GM23338 (cell line): ENCODE data around the gene BCL2L14. TPM values are rescaled to one million over a fixed set of nuclear protein-coding genes. Genes with fewer than 3 reads are reported as not detected.

Experiments
- ATAC-seq: fragments of 200-7000 bp; cut with Tn5 transposase; 3 replicates; pipeline ENCODE4 v1.9.1; 2020
- DNase-seq: peaks from one replicate; pipeline ENCODE4 v3.0.0-alpha.2; 2015; ENCODE audit warnings: low spot score
- H2AFZ ChIP-seq: fragments of 200-600 bp; sonication (generic); 2 replicates; pipeline ENCODE4 v1.8.0; 2016; ENCODE audit warnings: antibody characterized with exemption, mild to moderate bottlenecking, moderate library complexity
- H3F3A ChIP-seq: fragments of 200-600 bp; sonication (generic); replicated peaks from 2 replicates; pipeline ENCODE4 v1.8.0; 2017; ENCODE audit warnings: antibody characterized with exemption, mixed run types, low read depth
- H3K27ac ChIP-seq: fragments of 200-600 bp; sonication (generic); 2 replicates; pipeline ENCODE4 v1.6.1; 2016; ENCODE audit warnings: low read depth
- H3K27me3 ChIP-seq: fragments of 200-600 bp; sonication (generic); 2 replicates; pipeline ENCODE4 v1.8.0; 2016; ENCODE audit warnings: mild to moderate bottlenecking, mixed run types, moderate library complexity; ENCODE audit not compliant: insufficient read depth
- H3K36me3 ChIP-seq: fragments of 200-600 bp; sonication (generic); 2 replicates; pipeline ENCODE4 v1.8.0; 2016; ENCODE audit warnings: mild to moderate bottlenecking; ENCODE audit not compliant: insufficient read depth
- H3K4me1 ChIP-seq: fragments of 200-600 bp; sonication (generic); 2 replicates; pipeline ENCODE4 v1.8.0; 2016; ENCODE audit warnings: mild to moderate bottlenecking, moderate library complexity; ENCODE audit not compliant: insufficient read depth
- H3K4me2 ChIP-seq: fragments of 200-600 bp; sonication (generic); 2 replicates; pipeline ENCODE4 v1.7.1; 2017; ENCODE audit warnings: mixed run types
- H3K4me3 ChIP-seq: fragments of 200-600 bp; sonication (generic); 2 replicates; pipeline ENCODE4 v1.6.1; 2016; ENCODE audit warnings: mixed run types
- H3K79me2 ChIP-seq: fragments of 200-600 bp; sonication (generic); replicated peaks from 2 replicates; pipeline ENCODE4 v1.8.0; 2017; ENCODE audit warnings: mild to moderate bottlenecking; ENCODE audit not compliant: insufficient read depth
- H3K9me2 ChIP-seq: fragments of 200-600 bp; sonication (generic); 2 replicates; pipeline ENCODE4 v1.8.0; 2017; ENCODE audit not compliant: insufficient read depth
- H4K20me1 ChIP-seq: fragments of 200-600 bp; sonication (generic); replicated peaks from 2 replicates; pipeline ENCODE4 v1.8.0; 2017; ENCODE audit warnings: mild to moderate bottlenecking; ENCODE audit not compliant: insufficient read depth
- H3K27ac Mint-ChIP-seq: 2 replicates; pipeline ENCODE4 v1.8.0; 2020; ENCODE audit warnings: inconsistent platforms, mild to moderate bottlenecking, moderate library complexity, mixed read lengths
- H3K27me3 Mint-ChIP-seq: 3 replicates; pipeline ENCODE4 v1.8.0; 2022; ENCODE audit warnings: low read depth, mild to moderate bottlenecking, moderate library complexity, mixed read lengths, inconsistent platforms; ENCODE audit not compliant: insufficient read depth, poor library complexity
- H3K36me3 Mint-ChIP-seq: 3 replicates; pipeline ENCODE4 v1.8.0; 2021; ENCODE audit warnings: low read depth, mild to moderate bottlenecking, inconsistent platforms, moderate library complexity, mixed read lengths
- H3K4me1 Mint-ChIP-seq: 3 replicates; pipeline ENCODE4 v1.8.0; 2020; ENCODE audit warnings: mild to moderate bottlenecking, inconsistent platforms, mixed read lengths
- H3K4me3 Mint-ChIP-seq: 3 replicates; pipeline ENCODE4 v1.8.0; 2021; ENCODE audit warnings: moderate library complexity, mild to moderate bottlenecking, inconsistent platforms, mixed read lengths
- H3K9me3 Mint-ChIP-seq: 3 replicates; pipeline ENCODE4 v1.8.0; 2020; ENCODE audit warnings: moderate library complexity, mild to moderate bottlenecking, inconsistent platforms, mixed read lengths
- EZH2 ChIP-seq: fragments of 200-600 bp; sonication (generic); IDR thresholded peaks from one replicate; pipeline ENCODE4 v1.8.0; 2017; ENCODE audit warnings: antibody characterized with exemption, mild to moderate bottlenecking, low read depth; ENCODE audit not compliant: unreplicated experiment
- EZH2phosphoT487 ChIP-seq: fragments of 200-600 bp; sonication (generic); IDR thresholded peaks from one replicate; pipeline ENCODE4 v1.8.1; 2018; ENCODE audit warnings: antibody characterized with exemption; ENCODE audit not compliant: unreplicated experiment
- JUNB ChIP-seq: IDR thresholded peaks from one replicate; pipeline ENCODE4 v1.6.1; 2016; ENCODE audit warnings: antibody characterized with exemption; ENCODE audit not compliant: unreplicated experiment
- NANOG ChIP-seq: IDR thresholded peaks from 2 replicates; pipeline ENCODE4 v1.6.1; 2016; ENCODE audit warnings: antibody characterized with exemption, borderline replicate concordance
- STAT1 ChIP-seq: IDR thresholded peaks from one replicate; pipeline ENCODE4 v1.6.1; 2016; ENCODE audit warnings: antibody characterized with exemption; ENCODE audit not compliant: unreplicated experiment
- ZNF114 ChIP-seq: fragments of 250-450 bp; sonication (Bioruptor Pico); IDR thresholded peaks from 2 replicates; pipeline ENCODE4 v1.5.0; 2020; ENCODE audit warnings: mild to moderate bottlenecking, moderate library complexity
- ZNF331 ChIP-seq: fragments of 250-450 bp; sonication (Bioruptor Pico); IDR thresholded peaks from 2 replicates; pipeline ENCODE4 v1.5.0; 2020; ENCODE audit warnings: low read depth, mild to moderate bottlenecking, moderate library complexity
- polyA plus RNA-seq: library from polyadenylated mRNA; unstranded; fragments of >200 nt; fragmentation: Nextera tagmentation; extraction: Ambion mirVana; gene quantifications from 2 replicates; pipeline ENCODE4 v1.2.1, GENCODE V29; 2016
- total RNA-seq: library from RNA; depleted of rRNA; stranded (reverse); fragments of >200 nt; shearing (Covaris generic); gene quantifications from 2 replicates; pipeline ENCODE4 v1.2.3, GENCODE V29; 2014
- TF ChIP-seq, protein P1 (sequence below): IDR thresholded peaks from one replicate; pipeline ENCODE4 v1.6.1; 2018; ENCODE audit warnings: antibody characterized with exemption; ENCODE audit not compliant: unreplicated experiment
- TF ChIP-seq, protein P2 (sequence below), 2 experiments: fragments of 200-600 bp in 1 of 2; sonication (generic) in 1 of 2; conservative IDR thresholded peaks; 2 replicates each; pipeline versions ENCODE4 v1.5.1 to v1.6.1; 2016 to 2017; ENCODE audit warnings: antibody characterized with exemption in 2 of 2, low read depth in 2 of 2, mild to moderate bottlenecking in 2 of 2, moderate library complexity in 1 of 2
- TF ChIP-seq, protein P3 (sequence below): IDR thresholded peaks from 2 replicates; pipeline ENCODE4 v1.6.1; 2016; ENCODE audit warnings: antibody characterized with exemption

Gene BCL2L14
- total and polyA plus RNA-seq, 2 experiments from 2014 or later = 2.1 to 2.7 TPM

DNA sequence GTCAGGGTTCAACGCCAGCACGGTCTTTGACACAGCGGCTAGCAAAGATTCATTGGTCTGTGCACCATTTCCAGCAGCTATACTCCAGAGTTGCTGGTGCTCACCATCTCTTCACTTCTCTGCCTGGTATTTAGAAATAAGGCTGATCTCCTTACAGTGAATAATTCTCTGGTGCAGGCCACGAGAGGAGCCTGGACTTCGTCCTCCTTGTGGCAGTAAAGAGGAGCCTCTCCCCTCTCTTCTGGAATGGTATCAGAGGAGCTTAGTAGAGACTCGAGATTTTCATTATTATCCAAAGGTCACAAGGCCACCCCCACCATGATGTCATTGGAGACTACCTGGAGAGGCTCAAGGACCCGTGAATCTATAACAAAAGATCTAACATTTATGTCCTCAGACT is 30.8 kb upstream of the BCL2L14 start (continued):
- TF ChIP-seq, protein P1, sequence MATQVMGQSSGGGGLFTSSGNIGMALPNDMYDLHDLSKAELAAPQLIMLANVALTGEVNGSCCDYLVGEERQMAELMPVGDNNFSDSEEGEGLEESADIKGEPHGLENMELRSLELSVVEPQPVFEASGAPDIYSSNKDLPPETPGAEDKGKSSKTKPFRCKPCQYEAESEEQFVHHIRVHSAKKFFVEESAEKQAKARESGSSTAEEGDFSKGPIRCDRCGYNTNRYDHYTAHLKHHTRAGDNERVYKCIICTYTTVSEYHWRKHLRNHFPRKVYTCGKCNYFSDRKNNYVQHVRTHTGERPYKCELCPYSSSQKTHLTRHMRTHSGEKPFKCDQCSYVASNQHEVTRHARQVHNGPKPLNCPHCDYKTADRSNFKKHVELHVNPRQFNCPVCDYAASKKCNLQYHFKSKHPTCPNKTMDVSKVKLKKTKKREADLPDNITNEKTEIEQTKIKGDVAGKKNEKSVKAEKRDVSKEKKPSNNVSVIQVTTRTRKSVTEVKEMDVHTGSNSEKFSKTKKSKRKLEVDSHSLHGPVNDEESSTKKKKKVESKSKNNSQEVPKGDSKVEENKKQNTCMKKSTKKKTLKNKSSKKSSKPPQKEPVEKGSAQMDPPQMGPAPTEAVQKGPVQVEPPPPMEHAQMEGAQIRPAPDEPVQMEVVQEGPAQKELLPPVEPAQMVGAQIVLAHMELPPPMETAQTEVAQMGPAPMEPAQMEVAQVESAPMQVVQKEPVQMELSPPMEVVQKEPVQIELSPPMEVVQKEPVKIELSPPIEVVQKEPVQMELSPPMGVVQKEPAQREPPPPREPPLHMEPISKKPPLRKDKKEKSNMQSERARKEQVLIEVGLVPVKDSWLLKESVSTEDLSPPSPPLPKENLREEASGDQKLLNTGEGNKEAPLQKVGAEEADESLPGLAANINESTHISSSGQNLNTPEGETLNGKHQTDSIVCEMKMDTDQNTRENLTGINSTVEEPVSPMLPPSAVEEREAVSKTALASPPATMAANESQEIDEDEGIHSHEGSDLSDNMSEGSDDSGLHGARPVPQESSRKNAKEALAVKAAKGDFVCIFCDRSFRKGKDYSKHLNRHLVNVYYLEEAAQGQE = no peak
- TF ChIP-seq, protein P2, sequence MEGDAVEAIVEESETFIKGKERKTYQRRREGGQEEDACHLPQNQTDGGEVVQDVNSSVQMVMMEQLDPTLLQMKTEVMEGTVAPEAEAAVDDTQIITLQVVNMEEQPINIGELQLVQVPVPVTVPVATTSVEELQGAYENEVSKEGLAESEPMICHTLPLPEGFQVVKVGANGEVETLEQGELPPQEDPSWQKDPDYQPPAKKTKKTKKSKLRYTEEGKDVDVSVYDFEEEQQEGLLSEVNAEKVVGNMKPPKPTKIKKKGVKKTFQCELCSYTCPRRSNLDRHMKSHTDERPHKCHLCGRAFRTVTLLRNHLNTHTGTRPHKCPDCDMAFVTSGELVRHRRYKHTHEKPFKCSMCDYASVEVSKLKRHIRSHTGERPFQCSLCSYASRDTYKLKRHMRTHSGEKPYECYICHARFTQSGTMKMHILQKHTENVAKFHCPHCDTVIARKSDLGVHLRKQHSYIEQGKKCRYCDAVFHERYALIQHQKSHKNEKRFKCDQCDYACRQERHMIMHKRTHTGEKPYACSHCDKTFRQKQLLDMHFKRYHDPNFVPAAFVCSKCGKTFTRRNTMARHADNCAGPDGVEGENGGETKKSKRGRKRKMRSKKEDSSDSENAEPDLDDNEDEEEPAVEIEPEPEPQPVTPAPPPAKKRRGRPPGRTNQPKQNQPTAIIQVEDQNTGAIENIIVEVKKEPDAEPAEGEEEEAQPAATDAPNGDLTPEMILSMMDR (conservative IDR thresholded peaks at IDR 0.05; ENCODE audit: low read depth in 2 of 2) = no peak
- TF ChIP-seq ZNF114 (CRISPR knock-in tag) (no peak), EZH2phosphoT487 (no peak), EZH2 (no peak), NANOG (no peak), STAT1 (no peak), ZNF331 (CRISPR knock-in tag) (no peak), JUNB (no peak)
- TF ChIP-seq, protein P3, sequence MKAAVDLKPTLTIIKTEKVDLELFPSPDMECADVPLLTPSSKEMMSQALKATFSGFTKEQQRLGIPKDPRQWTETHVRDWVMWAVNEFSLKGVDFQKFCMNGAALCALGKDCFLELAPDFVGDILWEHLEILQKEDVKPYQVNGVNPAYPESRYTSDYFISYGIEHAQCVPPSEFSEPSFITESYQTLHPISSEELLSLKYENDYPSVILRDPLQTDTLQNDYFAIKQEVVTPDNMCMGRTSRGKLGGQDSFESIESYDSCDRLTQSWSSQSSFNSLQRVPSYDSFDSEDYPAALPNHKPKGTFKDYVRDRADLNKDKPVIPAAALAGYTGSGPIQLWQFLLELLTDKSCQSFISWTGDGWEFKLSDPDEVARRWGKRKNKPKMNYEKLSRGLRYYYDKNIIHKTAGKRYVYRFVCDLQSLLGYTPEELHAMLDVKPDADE = no peak

DNA sequence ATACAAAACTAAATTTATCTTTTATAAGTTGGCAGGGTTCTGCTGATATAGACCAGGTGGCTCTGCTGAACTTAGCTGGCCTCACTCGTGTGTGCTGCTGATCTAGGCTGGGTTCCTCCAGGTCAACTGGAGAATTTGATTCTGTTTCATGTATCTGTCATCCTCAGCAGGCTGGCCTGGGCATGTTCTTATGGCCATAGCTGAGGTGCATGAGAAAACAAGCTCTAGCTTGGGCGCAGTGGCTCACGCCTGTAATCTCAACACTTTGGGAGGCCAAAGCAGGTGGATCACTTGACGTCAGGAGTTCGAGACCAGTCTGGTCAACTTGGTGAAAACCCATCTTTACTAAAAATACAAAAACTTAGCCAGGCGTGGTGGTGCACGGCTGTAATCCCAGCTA is 24.3 kb upstream of the BCL2L14 start:
- H3K27ac ChIP-seq = no peak overlapping the region
- Mint-ChIP-seq H3K4me1 (peaks cover 2% of the 10 kb centered on the region; the same call in 1 of the 3 replicates), H3K4me3 (no peak overlapping the region), H3K9me3 (no peaks in the 10 kb centered on the region), H3K36me3 (no peaks in the 10 kb centered on the region), H3K27ac (no peak overlapping the region), H3K27me3 (peaks cover 1% of the 10 kb centered on the region)
- DNase-seq (no peak), ATAC-seq (no peak)
- no peaks in the 10 kb centered on the region for H3F3A ChIP-seq
- H3K4me2 ChIP-seq = no peak overlapping the region
- no peak overlapping the region for H3K4me3 ChIP-seq
- no peaks in the 10 kb centered on the region; the same call in 1 of the 2 replicates for H3K9me2 ChIP-seq
- TF ChIP-seq EZH2 = no peak
- TF ChIP-seq ZNF331 (CRISPR knock-in tag) = no peak
- TF ChIP-seq, protein P1 = no peak
- H3K36me3 ChIP-seq = no peaks in the 10 kb centered on the region
- no peaks in the 10 kb centered on the region for H4K20me1 ChIP-seq
- no peak overlapping the region for H2AFZ ChIP-seq
- H3K79me2 ChIP-seq = no peaks in the 10 kb centered on the region
- peaks cover 2% of the 10 kb centered on the region for H3K4me1 ChIP-seq
- no peaks in the 10 kb centered on the region for H3K27me3 ChIP-seq
